Right lobe of liver (tissue), 4 donors: Measurements from ENCODE around the gene SEPTIN11.

Source experiments
- POLR2A ChIP-seq: fragments of 450-650 bp; IDR thresholded peaks from one replicate; pipeline ENCODE4 v1.6.1; 2017; ENCODE audit warnings: antibody characterized with exemption, mild to moderate bottlenecking
- TF ChIP-seq, protein P1 (sequence below), 4 donors: fragments of 200-600 bp in 3 of 4; fragments of 450-650 bp in 1 of 4; IDR thresholded peaks; one replicate each; pipeline versions ENCODE4 v1.5.1 to v1.8.0; 2016 to 2022; ENCODE audit warnings: antibody characterized with exemption in 4 of 4, mild to moderate bottlenecking in 2 of 4
- donor health status: DM: no; HTN: no; CAD: no.
- donor health status: DM: no; HTN: no; CAD: no.
- donor health status: DM: no; HTN: yes; CAD: no.

DNA sequence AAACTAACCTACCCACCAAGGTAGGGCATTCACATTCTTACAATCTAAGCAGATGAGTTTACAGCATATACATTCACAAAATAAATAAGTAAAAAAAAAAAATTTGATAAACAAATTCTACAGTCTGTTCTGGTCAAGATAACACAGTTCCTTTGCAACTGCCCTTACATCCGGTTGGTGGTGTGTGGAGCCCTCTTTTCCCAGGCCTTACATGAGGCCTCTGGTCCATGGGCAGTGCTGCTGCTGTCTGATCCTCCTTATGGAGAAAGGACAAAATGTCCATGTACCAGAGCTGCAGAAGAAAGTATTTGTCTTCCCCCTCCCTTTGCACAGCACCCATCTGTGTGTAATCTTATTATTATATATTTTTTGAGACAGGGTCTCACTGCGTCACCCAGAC lies 2.2 kb upstream of the SEPTIN11 start:
- TF ChIP-seq, protein P1, sequence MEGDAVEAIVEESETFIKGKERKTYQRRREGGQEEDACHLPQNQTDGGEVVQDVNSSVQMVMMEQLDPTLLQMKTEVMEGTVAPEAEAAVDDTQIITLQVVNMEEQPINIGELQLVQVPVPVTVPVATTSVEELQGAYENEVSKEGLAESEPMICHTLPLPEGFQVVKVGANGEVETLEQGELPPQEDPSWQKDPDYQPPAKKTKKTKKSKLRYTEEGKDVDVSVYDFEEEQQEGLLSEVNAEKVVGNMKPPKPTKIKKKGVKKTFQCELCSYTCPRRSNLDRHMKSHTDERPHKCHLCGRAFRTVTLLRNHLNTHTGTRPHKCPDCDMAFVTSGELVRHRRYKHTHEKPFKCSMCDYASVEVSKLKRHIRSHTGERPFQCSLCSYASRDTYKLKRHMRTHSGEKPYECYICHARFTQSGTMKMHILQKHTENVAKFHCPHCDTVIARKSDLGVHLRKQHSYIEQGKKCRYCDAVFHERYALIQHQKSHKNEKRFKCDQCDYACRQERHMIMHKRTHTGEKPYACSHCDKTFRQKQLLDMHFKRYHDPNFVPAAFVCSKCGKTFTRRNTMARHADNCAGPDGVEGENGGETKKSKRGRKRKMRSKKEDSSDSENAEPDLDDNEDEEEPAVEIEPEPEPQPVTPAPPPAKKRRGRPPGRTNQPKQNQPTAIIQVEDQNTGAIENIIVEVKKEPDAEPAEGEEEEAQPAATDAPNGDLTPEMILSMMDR (IDR thresholded peaks at IDR 0.05), result no peak
- no peak for TF ChIP-seq POLR2A
